Stimulated activated CD4-positive, alpha-beta T cell treated with anti-CD3 and anti-CD28 coated beads, Interleukin-2, amount 100 ng/mL, for 4 hours (primary cell): ENCODE data around the gene PPP4R3B.

Source experiments
- DNase-seq: peaks from one replicate; pipeline ENCODE4 v3.0.0-alpha.2; 2020; ENCODE audit warnings: low read depth

The PPP4R3B gene

DNA sequence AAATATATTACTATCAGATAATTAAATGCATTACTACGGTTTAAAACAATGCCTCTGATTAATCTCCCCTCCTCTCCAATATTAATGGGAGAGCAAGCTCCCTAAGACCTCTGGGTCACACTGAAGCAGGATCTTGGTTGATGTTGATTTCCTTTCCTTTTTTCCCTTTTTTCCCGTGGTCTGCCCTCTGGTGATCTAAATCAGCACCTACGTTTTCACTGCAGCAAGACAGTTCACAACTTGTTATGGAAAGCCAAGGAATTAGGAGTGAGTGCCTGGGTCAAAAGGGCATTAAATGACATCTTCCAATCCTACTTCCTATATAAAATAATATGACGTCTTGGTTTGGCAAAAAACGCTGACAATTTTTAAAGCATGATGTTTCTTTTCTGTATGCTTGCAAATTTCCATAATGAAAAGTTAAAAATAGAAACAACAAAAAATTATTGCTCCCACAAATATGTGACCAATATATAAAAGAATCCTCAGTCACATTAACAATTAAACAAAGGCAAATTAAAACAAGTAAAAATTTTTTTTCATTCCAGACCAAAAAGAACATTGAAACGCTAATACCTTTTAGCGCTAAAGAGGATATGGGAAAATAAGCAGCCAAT is 105.8 kb downstream of the PPP4R3B start:
- no peak for DNase-seq

GRCh38 chr2:55502590-55503141 is 114.8 kb downstream of the PPP4R3B start:
- DNase-seq = no peak

GRCh38 chr2:55500025-55500424 is 117.4 kb downstream of the PPP4R3B start:
- no peak for DNase-seq

DNA sequence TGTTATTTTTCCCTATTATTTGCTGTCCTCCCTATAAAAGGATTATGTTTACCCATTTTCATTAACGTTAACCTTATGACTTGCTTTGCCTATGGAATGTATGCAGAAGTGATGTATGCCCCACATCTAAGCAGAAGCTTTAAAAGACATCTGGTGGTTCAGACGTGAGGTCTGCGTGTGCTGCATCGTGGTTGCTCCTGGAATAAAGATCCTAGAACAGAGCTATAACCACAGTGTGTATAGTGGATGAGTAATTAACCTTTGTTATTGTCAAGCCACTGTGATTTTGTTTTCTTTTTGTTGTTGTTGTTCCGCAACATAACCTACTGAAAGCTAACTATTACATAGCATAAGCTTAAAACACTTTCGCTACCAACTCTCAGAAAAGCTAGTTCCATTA is 118.8 kb downstream of the PPP4R3B start:
- DNase-seq = no peak
